Renal cortical epithelial cell (primary cell): ENCODE results near the gene FGFR2. TPM values are rescaled to one million over a fixed set of nuclear protein-coding genes. Genes with fewer than 3 reads are reported as not detected.

Experiments
- DNase-seq: peaks from one replicate; pipeline ENCODE4 v3.0.0-alpha.2; 2011; ENCODE audit warnings: low read depth
- total RNA-seq: library from RNA; depleted of rRNA; stranded (reverse); fragments of >200 nt; gene quantifications from 2 replicates; pipeline ENCODE4 v1.2.3, GENCODE V29; 2014

The FGFR2 gene
- total RNA-seq, 1 donor from 2014 or later: 50.3 TPM

DNA sequence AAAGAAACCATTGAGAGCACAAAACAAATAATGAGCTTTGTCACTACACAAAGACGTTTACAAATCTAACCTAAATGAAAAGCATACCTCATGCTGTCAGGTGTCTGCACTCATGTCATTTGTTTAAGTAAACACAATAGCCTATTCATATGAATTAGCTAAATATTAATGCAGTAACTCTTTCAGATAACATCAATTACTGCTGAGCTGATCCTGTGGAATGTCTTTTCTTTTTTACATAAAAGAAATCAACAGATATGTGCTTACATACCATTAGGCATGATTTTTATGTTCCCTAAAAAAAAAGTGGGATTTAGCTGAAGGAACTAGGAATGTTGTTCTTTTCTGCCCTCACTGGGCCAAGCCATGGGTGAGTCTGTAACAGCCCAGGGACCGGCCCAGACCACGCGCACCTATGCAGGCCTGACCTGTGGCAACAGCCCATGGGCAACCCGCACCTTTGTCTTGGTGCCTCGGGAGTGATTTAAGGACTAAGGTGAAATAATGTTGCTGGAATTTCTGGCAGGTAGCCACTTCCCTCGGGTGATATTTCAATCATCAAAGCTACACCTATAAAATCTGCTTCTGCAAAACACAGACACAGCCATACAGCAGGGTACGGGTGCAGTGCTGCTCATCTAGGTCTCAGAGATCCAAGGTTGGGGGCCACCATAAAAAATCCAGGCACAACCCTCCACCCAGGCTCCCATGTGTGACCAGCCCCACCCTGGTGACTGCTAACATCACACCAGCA lies 44.6 kb downstream of the FGFR2 start:
- DNase-seq: peak; percentile 91

DNA sequence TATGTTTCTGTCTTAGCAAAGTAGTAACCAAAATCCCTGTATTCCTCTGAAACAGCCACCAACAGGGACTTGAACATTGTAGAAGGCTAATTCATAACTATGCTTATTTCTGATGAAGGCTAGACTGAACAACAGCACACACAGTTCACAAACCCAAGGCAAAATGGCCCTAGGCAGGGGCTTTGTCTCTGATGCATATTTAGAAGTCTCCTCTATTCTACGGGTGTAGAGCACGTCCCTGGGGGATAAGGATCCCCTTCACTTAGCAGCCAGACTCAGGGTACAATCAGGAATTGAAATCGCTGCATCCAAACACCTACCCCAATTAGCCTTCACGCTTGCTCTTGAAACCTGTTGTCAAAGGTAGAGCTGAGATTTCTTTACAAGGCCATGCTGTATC lies 45.5 kb downstream of the FGFR2 start:
- DNase-seq: no peak

DNA sequence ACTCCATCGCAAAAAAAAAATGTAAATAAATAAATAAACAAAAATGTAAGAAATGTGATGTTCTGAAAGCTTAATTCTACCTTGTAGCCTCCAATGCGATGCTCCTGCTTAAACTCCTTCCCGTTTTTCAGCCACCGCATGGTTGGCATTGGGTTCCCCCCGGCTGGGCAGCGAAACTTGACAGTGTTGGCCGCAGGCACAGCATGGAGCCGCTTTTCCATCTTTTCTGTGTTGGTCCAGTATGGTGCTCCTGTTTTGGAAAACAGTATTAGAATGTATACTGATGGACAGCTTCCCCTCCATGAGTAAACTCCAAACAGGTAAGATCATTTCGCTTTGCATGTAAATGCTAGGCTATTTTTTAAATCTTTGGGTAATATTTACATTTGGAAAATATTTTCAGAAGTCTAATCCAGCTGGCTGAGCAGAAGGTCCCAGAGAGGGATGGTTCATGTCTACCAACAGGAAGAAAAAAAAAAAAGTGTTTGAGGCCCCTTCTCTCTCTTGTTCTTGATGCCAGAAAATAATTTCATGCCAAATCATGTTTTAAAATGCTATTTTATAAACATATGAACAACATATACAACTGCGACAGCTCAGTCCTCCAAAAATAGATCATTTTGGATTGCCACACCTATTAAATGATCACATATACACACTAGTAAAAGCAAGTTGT lies 46.9 kb downstream of the FGFR2 start:
- DNase-seq: no peak

DNA sequence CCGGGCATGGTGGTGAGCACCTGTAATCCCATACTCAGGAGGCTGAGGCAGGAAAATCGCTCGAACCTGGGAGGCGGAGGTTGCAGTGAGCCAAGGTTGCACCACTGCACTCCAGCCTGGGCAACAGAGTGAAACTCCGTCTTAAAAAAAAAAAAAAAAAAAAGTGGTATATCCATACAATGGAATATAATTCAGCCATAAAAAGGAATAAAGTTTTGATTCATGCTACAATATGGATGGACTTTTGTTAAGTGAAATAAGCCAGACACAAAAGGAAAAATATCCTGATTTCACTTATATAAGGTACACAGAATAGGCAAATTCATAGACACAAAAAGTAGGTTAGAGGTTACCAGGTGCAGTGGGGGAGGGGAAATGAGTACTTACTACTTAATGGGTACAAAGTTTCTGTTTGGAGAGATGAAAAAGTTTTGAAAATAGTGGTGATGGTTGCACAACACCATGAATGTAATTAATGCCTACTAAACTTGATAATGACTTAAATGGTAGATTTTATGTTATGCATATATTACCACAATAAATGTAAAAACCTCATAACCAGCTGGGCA lies 53.9 kb downstream of the FGFR2 start:
- DNase-seq: no peak

DNA sequence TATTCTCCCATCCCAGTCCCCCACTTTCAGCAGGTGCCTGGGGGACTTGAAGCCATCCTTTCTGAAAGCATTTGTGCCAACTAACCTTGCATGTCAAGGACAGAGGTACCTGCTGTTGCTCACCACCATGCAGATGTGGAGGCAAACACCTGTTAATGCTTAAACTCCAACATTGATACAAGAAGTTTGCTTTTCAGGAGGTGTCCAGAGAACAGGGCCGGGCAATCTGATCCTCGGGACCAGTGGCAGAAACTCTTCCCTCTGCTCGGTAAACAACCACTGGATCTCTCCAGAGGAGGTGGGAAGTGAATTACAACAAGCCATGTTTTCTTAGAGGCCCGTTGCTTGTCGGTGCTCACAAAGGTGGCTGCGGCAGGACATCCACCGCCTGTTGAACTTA lies 54.7 kb downstream of the FGFR2 start:
- DNase-seq: no peak

DNA sequence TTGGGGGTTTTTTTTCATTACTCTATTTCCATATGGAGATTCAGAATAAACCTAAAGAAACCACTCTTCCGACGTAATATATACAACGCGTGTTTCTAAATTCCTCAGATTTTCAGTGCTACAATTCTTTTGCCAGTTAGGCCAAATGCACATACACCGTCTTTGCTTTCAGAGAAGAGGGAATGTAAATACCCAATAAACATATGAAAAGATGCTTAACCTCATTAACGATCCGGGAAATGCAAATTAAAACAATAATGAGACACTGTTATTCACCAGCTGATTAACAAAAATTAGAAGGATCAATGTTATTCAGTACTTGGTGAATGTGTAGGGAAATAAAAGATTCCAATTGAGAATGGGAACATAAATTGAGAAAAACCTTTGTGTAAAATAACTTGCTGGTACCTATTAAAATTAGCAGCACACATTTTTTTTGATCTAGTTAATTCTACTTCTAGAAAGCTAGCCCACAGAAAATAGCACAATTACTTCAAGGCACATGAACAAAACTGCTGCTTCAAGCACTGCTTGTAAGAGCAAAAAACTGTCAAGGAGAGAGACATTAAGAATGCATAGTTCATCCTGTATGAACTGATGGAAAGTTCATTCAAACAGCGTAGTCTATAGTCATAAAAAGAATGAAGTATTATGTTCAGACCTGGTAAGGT lies 56.7 kb downstream of the FGFR2 start:
- DNase-seq: no peak

DNA sequence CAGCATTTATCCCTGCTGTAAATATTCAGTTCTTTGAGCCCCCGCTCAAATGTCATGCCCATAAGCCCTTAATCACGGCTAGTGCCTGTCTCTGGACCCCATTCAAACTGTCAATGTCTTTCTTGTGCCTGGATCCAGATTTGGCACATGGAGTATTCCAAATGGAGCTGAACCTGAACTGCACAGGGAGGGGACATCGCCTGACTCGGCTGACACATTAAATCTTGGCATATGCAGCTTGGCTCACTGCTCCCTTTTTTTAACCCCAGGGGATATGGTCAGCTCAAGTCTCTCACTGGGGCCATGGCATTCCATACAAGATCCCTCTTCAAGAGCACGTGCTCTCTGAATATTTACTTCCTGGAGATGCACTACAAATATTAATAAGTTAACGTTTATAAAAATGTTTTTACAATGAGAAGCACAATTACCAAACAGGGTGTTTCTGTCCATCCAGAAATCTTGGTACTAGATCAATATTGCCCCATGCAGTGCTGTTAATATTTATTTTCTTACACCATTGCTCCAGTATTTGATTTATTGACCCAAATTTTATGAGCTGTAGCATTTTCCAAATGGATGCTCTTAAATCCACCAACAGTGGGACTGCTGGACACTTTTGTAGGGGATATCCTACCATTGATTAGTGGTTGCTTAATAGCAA lies 57.4 kb downstream of the FGFR2 start:
- peak; percentile 58 for DNase-seq

DNA sequence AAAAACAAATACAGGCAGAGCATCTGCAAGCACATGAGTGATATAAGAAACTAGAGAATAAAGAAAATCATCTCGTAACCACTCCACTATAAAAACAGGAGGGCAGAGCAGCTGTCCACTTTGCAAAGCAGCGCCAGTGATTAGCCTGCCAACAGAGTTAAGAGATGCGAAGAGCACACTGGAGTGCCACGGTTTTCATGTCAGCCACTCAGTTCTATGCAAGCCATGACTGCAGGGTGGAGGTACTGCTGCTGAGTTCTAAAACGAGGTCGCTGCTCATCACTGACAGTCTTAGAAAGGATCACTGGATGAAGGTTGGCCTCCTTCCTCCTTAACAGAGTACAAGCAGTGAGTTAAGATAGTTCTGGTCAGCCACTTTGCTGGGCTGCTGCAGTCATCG lies 58.5 kb downstream of the FGFR2 start:
- DNase-seq: no peak

DNA sequence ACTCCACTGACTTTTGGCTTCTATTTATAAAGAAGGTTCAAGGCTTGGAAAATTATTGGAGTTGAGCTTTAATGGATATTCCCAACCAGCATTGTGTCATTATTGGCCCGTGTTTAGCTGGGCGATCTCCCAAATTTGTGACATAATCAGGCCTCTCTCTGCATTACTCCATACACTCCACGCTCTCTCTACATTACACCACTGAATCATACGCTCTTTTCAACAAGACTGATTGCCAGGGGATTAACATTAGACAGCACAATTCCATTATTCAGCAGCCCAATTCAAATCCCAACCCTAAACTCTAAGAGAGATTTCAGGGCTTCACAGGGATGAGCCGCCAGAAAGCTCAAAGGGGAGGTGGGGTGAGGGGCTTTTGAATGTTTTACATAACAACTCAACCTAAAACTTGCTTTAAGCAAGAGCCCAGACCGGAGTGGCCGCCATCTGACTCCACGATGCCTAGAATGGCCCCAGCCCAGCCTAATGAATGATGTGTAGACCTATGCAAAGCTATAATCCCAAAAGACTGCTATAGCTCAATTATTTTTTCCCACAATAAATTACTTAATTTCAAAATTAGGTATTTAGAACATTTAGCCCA lies 61.8 kb downstream of the FGFR2 start:
- DNase-seq: no peak

DNA sequence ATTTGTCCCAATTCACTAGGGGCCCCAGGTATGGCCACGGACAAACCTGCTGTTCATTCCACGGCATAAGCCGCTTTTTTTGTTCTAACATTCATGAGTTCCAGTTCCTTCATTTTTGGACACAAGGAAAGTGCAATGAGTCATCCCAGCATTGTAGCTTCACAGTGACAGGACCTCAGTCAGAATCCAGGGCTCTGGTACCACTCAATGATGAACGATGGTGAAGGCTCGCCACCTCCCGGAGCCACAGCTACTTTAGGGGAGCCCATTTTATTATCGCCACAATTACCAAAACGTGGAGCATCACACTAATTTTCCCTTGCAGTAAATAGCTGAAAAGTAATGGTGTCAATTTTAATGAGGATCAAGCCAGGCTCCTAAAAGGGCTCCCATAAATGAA lies 62.9 kb downstream of the FGFR2 start:
- no peak for DNase-seq

DNA sequence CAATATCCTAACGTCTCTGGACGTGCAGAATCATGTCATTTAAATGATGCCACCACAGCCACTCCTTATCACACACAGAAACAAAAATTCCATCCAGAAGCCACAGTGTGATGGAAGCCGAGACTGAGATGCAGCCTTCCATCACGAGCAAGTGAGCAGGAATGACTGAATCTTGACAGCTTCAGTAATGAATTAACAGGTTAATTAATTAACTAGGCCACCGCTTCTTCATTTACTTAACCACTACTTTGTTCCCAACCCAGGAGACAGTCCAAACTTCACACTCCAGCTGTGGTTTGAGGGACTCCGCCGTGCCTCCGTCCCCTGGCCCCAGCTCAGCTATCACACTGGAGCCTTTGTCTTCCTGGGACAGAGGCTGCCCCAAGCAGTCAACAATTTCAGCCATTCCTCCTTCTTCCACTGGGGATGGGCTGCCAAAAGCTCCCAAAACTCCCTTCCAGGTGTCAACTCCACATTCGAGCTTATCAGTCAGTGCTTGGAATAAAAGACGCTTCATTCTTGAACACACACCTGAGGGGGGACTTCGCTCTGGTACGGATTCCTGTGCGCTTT lies 65.9 kb downstream of the FGFR2 start:
- DNase-seq: no peak

DNA sequence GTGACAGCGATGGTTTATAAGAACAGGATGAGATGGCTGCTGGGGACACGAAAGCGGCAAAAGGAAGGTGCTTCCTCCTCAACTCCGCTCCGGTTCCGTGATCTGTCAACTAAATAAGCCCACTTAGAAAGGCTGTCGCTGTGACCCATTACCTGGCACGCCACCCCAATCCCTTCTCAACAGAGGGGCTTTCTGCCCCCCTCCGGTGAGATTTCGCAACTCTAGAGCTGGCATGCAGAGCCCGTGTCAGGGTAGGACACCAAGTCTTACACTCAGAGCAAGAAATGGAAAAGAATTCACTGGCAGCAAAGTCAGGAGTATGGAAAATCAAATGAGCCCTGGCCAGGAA lies 66.4 kb downstream of the FGFR2 start:
- DNase-seq: no peak

DNA sequence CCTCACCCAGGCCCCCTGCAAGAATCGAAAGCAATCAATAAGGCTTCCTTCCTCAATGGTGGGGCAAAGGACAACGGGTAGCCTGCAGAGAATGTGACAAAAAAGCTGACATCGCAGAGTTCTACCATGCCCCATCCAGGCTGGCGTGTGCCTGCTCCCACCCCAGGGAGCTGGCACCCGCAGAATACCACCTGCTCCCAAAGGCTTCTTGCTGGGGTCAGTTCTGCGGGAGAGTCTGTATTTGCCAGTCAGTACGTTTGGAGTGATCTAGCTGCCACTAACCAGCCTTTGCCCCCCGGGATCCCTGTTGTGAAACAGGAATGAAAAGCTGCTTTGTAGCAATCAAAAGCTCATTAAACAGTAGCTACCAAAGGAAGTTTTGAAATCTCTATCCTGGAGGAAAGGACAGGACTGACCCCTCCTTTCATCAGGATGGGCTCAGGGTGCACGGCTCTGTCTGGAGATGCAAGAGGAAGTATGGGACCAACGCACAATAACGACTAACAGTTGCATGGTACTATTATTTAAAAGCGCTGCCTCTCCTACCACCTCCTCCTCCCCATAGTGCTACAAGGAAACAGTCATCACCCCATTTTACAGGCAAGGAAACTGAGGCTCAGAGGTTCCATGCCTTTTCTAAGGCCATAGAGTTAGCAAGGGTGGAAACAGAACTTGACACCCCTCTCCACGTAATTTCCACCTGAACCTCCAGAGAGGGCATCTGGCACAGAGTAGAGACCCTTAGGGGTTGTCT lies 67.0 kb downstream of the FGFR2 start:
- peak; percentile 55 for DNase-seq

DNA sequence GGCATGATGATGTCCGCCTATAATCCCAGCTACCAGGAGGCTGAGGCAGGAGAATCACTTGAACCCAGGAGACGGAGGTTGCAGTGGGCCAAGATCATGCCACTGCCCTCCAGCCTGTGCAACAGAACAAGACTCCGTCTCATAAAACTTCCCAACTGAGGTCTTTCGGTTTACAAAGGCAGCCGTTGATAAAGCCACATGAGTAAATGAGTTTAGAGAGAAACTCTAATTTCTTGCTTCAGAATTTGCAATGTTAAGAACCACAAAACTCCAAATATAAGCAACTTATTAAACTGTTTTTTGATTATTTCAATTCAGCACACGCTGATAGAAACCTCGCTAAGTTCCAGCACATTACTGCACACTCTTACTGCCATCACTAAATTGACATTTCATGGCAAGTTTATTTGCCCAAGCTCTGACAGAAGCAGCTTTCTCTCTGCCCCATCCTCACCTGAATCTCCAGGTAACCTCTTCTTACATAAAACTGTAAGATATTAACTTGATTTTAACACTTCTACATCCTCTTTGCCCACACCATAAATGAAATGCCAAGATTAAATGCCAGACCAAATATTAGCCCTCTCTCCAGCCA lies 67.7 kb downstream of the FGFR2 start:
- no peak for DNase-seq

DNA sequence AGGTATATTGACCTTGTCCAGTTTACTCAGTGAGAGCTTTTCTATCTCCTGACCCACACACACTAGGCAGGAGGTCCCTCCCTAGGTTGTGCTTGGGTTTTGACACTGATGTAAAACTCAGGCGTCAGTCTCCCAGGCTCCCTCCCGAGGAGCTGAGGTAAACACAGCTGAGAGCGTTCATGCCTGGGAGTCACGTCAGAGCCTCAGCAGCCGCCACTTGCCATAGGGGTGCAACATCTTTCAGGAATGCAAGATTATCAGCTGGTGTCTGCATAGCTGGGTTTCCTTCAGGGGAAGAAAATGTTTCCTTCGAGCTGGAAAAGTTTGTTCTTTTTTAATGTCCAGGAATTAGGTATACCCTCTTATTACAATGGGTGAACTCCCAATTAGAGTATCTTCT lies 70.6 kb downstream of the FGFR2 start:
- peak; percentile 88 for DNase-seq

DNA sequence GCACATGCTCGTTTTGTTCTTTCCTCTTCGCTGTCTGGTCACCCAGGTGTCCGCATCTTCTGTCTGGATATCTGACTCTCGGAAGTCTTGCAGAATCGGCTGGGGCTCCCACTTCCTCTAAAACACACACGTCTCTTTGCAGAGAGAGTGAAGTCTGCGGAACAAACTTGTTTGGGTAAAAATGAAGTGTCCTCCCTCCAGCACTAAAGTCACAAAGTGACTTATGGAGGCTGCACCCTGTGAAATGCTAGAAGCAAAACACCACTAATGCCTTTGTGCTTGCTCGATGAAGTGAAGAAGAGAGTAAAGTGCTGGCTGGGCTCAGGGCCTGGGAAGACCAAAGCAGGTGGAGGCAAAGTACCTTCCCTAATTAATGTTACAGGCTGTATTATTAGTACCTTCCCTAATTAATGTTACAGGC lies 71.4 kb downstream of the FGFR2 start:
- DNase-seq: peak; percentile 80

DNA sequence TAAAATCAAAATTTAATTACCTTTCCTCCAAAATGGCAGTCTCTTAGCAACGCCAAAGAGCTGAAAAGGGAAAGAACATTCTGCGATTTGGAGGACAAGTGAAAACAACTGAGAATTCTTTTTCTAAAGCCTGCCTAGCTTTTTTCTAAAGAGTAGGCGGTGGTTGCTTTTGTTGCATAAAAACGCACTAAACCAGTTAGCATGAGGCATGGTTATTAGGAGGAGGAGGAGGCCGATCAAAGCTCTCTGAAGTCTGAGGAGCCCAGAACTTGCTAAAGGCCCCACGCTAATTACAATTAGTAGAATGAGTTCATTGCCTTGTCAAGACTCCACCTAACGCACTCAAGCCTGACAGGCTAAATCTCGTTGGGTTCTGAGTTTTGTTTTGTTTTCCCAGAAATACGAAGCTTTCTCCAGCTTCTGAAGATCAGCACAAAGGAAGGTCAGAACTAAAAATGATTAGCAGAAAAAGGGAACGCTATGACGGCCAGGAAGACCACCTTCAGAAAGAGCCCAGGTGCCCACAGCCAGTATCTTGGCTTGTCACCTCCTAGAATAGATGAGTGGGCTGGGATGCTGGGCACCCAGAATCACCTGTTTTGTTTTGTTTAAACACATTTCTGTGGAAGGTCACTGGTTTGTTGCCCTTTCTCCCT lies 72.0 kb downstream of the FGFR2 start:
- DNase-seq: peak; percentile 60

DNA sequence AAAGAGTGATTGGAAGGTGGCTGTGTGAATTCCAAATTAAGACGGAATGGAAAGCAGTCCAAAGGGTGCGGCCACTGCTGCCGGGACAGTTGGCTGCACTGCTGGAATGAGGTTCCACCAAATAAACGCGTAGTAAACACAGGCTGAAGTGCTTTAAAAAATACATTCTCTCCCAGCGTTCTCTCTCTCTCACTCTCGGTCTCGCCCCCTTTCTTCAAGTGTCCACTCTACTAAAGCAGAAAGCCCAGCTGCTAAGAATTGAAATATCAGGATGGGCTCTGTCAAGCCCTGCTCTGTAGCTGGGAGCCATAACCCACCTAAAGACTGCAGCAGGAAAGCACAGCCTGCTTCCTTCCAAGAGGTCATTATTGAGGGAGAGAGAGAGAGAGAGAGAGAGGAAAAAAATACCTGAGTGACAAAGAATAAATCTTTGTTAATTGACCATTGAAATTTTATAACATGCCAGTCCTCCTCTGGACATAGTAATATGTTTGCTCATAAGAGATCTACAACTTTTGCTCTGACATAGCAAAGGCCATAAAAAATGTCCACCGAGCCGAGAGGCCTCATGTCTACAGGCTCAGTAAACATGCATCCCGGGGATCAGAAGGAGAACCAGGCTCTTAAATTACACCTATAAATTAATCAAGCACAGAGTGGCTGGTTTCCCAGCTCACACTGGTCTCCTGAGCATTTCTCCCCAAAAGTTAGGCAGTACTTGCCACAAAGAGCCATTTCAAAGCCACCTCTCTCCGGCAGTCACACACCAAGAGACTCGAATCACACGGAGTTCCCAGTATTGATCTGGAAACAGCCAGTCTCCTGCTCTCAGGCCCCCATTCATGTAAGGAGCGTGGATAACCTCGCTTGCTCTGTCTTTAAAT lies 72.8 kb downstream of the FGFR2 start:
- peak; percentile 87 for DNase-seq
